ENCODE results near the gene DNM1L. TPM values are rescaled to one million over a fixed set of nuclear protein-coding genes. Genes with fewer than 3 reads are reported as not detected.

DNM1L gene
- total and polyA plus RNA-seq, 8 donors, result 17.7 to 157 (median 36.7) TPM

- no peak for DNase-seq
- H3K36me3 ChIP-seq, result no peaks in the 10 kb centered on the region
- no peaks in the 10 kb centered on the region for H3K9me3 ChIP-seq
- H3K4me1 ChIP-seq, result no peaks in the 10 kb centered on the region
- WGBS, 5 donors, result 82 to 94% (median 92%) methylated on average over 5 of the region's 5 CpGs
- H3K4me3 ChIP-seq, result no peak overlapping the region
- H3K27ac ChIP-seq, result no peak overlapping the region
- no peaks in the 10 kb centered on the region for H3K27me3 ChIP-seq
- intact Hi-C loops (cut with DNase I; ENCODE audit: low total_unique reads), result no loop called here
- TF ChIP-seq POLR2A (IDR thresholded peaks at IDR 0.05) (no peak), CTCF (IDR thresholded peaks at IDR 0.05) (no peak), EP300 (IDR thresholded peaks at IDR 0.05) (no peak), POLR2AphosphoS5 (IDR thresholded peaks at IDR 0.05) (no peak)
These were observed 106.5 kb downstream of the DNM1L start for GRCh38 chr12:32785557-32785956.

GRCh38 chr12:32788405-32788804 is 109.3 kb downstream of the DNM1L start:
- Histone ChIP-seq H3K36me3 (peaks cover 0 to 25% (median 14%) of the 10 kb centered on the region in 4 donors), H3K9me3 (no peaks in the 10 kb centered on the region), H3K27ac (no peak overlapping the region), H3K4me1 (no peaks in the 10 kb centered on the region), H3K27me3 (no peaks in the 10 kb centered on the region), H3K4me3 (no peak overlapping the region)
- intact Hi-C loops (cut with DNase I; ENCODE audit: low total_unique reads), result no loop called here
- no peak for DNase-seq
- WGBS, 5 donors, result 64 to 91% (median 80%) methylated on average over 4 of the region's 4 CpGs
- TF ChIP-seq POLR2A (IDR thresholded peaks at IDR 0.05) (no peak), CTCF (IDR thresholded peaks at IDR 0.05) (no peak), EP300 (IDR thresholded peaks at IDR 0.05) (no peak), POLR2AphosphoS5 (IDR thresholded peaks at IDR 0.05) (no peak)

- no peak for TF ChIP-seq CTCF (IDR thresholded peaks at IDR 0.05)
- TF ChIP-seq POLR2AphosphoS5 (IDR thresholded peaks at IDR 0.05), result no peak
- no peak for TF ChIP-seq POLR2A (IDR thresholded peaks at IDR 0.05)
- TF ChIP-seq EP300 (IDR thresholded peaks at IDR 0.05), result no peak
- Histone ChIP-seq H3K9me3 (no peaks in the 10 kb centered on the region), H3K4me3 (no peak overlapping the region), H3K36me3 (peaks cover 0 to 31% (median 16%) of the 10 kb centered on the region in 4 donors), H3K4me1 (no peaks in the 10 kb centered on the region), H3K27me3 (no peaks in the 10 kb centered on the region), H3K27ac (no peak overlapping the region)
- intact Hi-C loops (cut with DNase I; ENCODE audit: low total_unique reads), result no loop called here
- no peak for DNase-seq
These were observed 110.3 kb downstream of the DNM1L start for GRCh38 chr12:32789446-32789845.

- Histone ChIP-seq H3K9me3 (no peaks in the 10 kb centered on the region), H3K4me1 (no peaks in the 10 kb centered on the region), H3K27me3 (no peaks in the 10 kb centered on the region), H3K4me3 (no peak overlapping the region), H3K36me3 (peaks cover 0 to 36% (median 21%) of the 10 kb centered on the region in 4 donors), H3K27ac (no peak overlapping the region)
- DNase-seq, result no peak
- intact Hi-C loops (cut with DNase I; ENCODE audit: low total_unique reads), result no loop called here
- no peak for TF ChIP-seq CTCF (IDR thresholded peaks at IDR 0.05)
- TF ChIP-seq EP300 (IDR thresholded peaks at IDR 0.05), result no peak
- no peak for TF ChIP-seq POLR2A (IDR thresholded peaks at IDR 0.05)
- TF ChIP-seq POLR2AphosphoS5 (IDR thresholded peaks at IDR 0.05), result no peak
- 36 to 54% (median 43%) methylated on average over 2 of the region's 2 CpGs for whole genome bisulfite sequencing, 5 donors
These were observed 110.8 kb downstream of the DNM1L start for GRCh38 chr12:32789916-32790315.
